MM.1S (cell line): ENCODE measurements around the gene ETHE1.
"Not testable (repeated sequence)": the region's sequence is repeated elsewhere in the genome, so short reads cannot be mapped to it uniquely, and the experiment has no call there.

Experiments used
- DNase-seq: peaks from one replicate; pipeline ENCODE4 v3.0.0-alpha.2; 2015
- H2AFZ ChIP-seq: fragments of 300-600 bp; sonication (generic); 2 replicates; pipeline ENCODE4 v1.6.0; 2016; ENCODE audit warnings: antibody characterized with exemption, low read length
- H3F3A ChIP-seq: fragments of 300-600 bp; sonication (generic); 2 replicates; pipeline ENCODE4 v1.6.1; 2016; ENCODE audit warnings: mild to moderate bottlenecking, antibody characterized with exemption, low read length, moderate library complexity, mixed read lengths; ENCODE audit not compliant: insufficient read depth
- H3K27ac ChIP-seq: fragments of 300-600 bp; sonication (generic); 2 replicates; pipeline ENCODE4 v1.5.1; 2016; ENCODE audit warnings: mild to moderate bottlenecking, low read length
- H3K27me3 ChIP-seq: fragments of 300-600 bp; sonication (generic); replicated peaks from 2 replicates; pipeline ENCODE4 v1.6.0; 2016; ENCODE audit warnings: low read length; ENCODE audit not compliant: insufficient read depth
- H3K36me3 ChIP-seq: fragments of 300-600 bp; sonication (generic); replicated peaks from 2 replicates; pipeline ENCODE4 v1.6.1; 2016; ENCODE audit warnings: mild to moderate bottlenecking, low read length, mixed read lengths; ENCODE audit not compliant: insufficient read depth
- H3K4me1 ChIP-seq: fragments of 300-600 bp; sonication (generic); 2 replicates; pipeline ENCODE4 v1.6.1; 2016; ENCODE audit warnings: low read length, mixed read lengths
- H3K4me2 ChIP-seq: fragments of 300-600 bp; sonication (generic); 2 replicates; pipeline ENCODE4 v1.6.0; 2016; ENCODE audit warnings: low read depth, low read length
- H3K4me3 ChIP-seq: fragments of 300-600 bp; sonication (generic); 2 replicates; pipeline ENCODE4 v1.5.1; 2016; ENCODE audit warnings: low read length, mixed read lengths
- H3K79me2 ChIP-seq: fragments of 300-600 bp; sonication (generic); 2 replicates; pipeline ENCODE4 v1.6.1; 2016; ENCODE audit warnings: mixed run types, low read length, mixed read lengths
- H3K9ac ChIP-seq: fragments of 300-600 bp; sonication (generic); 2 replicates; pipeline ENCODE4 v1.6.1; 2016; ENCODE audit warnings: low read length, mixed read lengths
- H3K9me2 ChIP-seq: fragments of 300-600 bp; sonication (generic); replicated peaks from 2 replicates; pipeline ENCODE4 v1.6.1; 2016; ENCODE audit warnings: mild to moderate bottlenecking, low read length, mixed read lengths; ENCODE audit not compliant: insufficient read depth
- H3K9me3 ChIP-seq: fragments of 300-600 bp; sonication (generic); replicated peaks from 2 replicates; pipeline ENCODE4 v1.6.1; 2016; ENCODE audit warnings: mild to moderate bottlenecking, low read length, mixed read lengths; ENCODE audit not compliant: insufficient read depth
- H4K20me1 ChIP-seq: fragments of 300-600 bp; sonication (generic); 2 replicates; pipeline ENCODE4 v1.6.1; 2016; ENCODE audit warnings: mild to moderate bottlenecking, low read length, moderate library complexity, mixed read lengths; ENCODE audit not compliant: insufficient read depth
- EZH2 ChIP-seq: fragments of 300-600 bp; sonication (generic); optimal IDR thresholded peaks from 2 replicates; pipeline ENCODE3; 2017; ENCODE audit warnings: low read depth, mild to moderate bottlenecking, antibody characterized with exemption, low read length, mixed read lengths
- EZH2phosphoT487 ChIP-seq: fragments of 300-600 bp; sonication (generic); IDR thresholded peaks from 2 replicates; pipeline ENCODE4 v1.6.1; 2018; ENCODE audit warnings: antibody characterized with exemption, low read length
- TF ChIP-seq, protein P1 (sequence below): fragments of 300-600 bp; sonication (generic); IDR thresholded peaks from 2 replicates; pipeline ENCODE4 v1.5.1; 2016; ENCODE audit warnings: antibody characterized with exemption, low read length, mixed read lengths

ETHE1 gene

DNA sequence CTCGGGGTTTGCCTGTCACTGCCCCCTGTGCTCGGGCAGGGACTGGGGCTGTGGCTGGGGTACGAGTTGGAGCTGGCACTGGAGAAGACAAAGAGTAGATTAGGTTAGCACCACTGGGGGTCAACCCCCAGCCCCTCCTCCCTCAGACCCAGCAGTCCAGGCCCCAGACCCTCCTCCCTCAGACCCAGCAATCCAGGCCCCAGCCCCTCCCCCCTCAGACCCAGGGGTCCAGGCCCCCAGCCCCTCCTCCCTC lies 25.1 kb upstream of the ETHE1 start:
- TF ChIP-seq EZH2phosphoT487 (no peak), EZH2 (no peak)
- TF ChIP-seq, protein P1, sequence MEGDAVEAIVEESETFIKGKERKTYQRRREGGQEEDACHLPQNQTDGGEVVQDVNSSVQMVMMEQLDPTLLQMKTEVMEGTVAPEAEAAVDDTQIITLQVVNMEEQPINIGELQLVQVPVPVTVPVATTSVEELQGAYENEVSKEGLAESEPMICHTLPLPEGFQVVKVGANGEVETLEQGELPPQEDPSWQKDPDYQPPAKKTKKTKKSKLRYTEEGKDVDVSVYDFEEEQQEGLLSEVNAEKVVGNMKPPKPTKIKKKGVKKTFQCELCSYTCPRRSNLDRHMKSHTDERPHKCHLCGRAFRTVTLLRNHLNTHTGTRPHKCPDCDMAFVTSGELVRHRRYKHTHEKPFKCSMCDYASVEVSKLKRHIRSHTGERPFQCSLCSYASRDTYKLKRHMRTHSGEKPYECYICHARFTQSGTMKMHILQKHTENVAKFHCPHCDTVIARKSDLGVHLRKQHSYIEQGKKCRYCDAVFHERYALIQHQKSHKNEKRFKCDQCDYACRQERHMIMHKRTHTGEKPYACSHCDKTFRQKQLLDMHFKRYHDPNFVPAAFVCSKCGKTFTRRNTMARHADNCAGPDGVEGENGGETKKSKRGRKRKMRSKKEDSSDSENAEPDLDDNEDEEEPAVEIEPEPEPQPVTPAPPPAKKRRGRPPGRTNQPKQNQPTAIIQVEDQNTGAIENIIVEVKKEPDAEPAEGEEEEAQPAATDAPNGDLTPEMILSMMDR: no peak
- no peaks in the 10 kb centered on the region for H4K20me1 ChIP-seq
- no peak overlapping the region for H2AFZ ChIP-seq
- H3K4me3 ChIP-seq: no peak overlapping the region
- H3K27me3 ChIP-seq: no peaks in the 10 kb centered on the region
- no peaks in the 10 kb centered on the region for H3K4me1 ChIP-seq
- no peak overlapping the region for H3K27ac ChIP-seq
- H3K79me2 ChIP-seq: no peaks in the 10 kb centered on the region
- DNase-seq: no peak
- no peaks in the 10 kb centered on the region for H3F3A ChIP-seq
- no peaks in the 10 kb centered on the region for H3K9me3 ChIP-seq
- H3K9me2 ChIP-seq: no peaks in the 10 kb centered on the region
- no peaks in the 10 kb centered on the region for H3K36me3 ChIP-seq
- H3K4me2 ChIP-seq: no peak overlapping the region
- H3K9ac ChIP-seq: no peak overlapping the region

DNA sequence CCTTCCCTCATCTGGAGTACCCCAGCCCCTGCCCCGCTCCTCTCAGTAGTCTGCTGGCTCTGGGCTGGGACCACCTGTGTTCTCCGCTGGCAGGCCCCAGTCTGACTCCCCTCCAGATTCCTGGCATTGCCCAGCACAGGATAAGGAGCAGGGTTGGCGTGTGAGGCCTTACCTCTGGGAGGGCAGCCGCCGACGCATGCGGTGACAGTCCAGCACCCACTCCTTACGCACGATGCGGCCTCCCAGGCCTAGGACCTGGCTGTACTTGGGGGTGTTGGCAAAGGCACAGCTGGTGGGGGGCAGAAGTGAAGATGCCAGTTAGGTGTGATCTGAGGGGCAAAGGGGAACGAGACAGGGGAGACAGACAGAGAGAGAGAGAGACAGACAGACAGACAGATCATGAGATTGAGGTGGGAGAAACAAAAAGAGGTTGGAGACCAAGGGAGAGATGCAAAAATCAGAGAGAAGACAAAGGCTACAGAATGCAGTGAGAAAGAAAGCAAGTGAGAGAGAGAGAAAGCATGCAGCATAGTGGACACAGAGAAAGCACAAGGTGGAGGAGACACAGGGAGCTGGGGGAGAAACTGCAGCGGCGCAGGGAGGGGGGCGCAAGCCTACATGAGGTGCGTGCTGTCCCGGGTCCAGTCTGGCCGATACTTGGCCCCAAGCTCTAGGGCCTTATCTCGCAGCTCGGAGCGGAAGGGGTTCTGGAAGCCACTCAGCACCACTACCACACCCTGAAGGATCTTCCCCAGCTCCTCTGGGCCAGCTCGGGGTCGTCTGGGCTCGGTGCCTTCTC lies 24.6 kb upstream of the ETHE1 start:
- no peaks in the 10 kb centered on the region for H3K9me2 ChIP-seq
- no peaks in the 10 kb centered on the region for H3F3A ChIP-seq
- no peaks in the 10 kb centered on the region for H3K79me2 ChIP-seq
- H3K27me3 ChIP-seq: no peaks in the 10 kb centered on the region
- no peak overlapping the region for H3K27ac ChIP-seq
- no peak for TF ChIP-seq EZH2
- TF ChIP-seq, protein P1: no peak
- no peak for TF ChIP-seq EZH2phosphoT487
- no peaks in the 10 kb centered on the region for H3K4me1 ChIP-seq
- no peaks in the 10 kb centered on the region for H3K9me3 ChIP-seq
- H2AFZ ChIP-seq: no peak overlapping the region
- H4K20me1 ChIP-seq: no peaks in the 10 kb centered on the region
- H3K4me2 ChIP-seq: no peak overlapping the region
- H3K9ac ChIP-seq: no peak overlapping the region
- no peaks in the 10 kb centered on the region for H3K36me3 ChIP-seq
- H3K4me3 ChIP-seq: no peak overlapping the region
- no peak for DNase-seq

DNA sequence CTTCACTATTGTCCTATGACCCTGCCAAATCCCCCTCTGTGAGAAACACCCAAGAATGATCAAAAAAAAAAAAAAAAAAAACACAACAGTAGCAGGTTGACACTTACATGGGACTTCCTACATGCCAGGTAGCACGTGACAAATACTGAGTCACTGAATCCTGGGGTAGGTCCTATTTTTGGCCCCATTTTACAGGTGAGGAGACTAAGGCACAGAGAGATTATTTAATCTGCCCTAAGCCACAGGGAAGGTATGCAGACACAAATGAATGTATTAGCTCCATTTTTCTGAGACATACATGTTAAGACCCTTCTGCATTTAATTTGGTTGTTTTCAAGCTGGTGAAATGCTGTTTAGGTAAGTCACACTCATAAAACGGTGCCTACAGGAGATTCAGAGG lies 21.7 kb upstream of the ETHE1 start:
- no peaks in the 10 kb centered on the region for H3K9me3 ChIP-seq
- no peak overlapping the region for H3K9ac ChIP-seq
- H3K4me1 ChIP-seq: no peaks in the 10 kb centered on the region
- H3K27me3 ChIP-seq: no peaks in the 10 kb centered on the region
- H3K9me2 ChIP-seq: no peaks in the 10 kb centered on the region
- H3K79me2 ChIP-seq: no peaks in the 10 kb centered on the region
- no peaks in the 10 kb centered on the region for H3F3A ChIP-seq
- H3K4me2 ChIP-seq: no peak overlapping the region
- DNase-seq: no peak
- no peaks in the 10 kb centered on the region for H3K36me3 ChIP-seq
- no peak overlapping the region for H3K4me3 ChIP-seq
- TF ChIP-seq EZH2phosphoT487: no peak
- no peak for TF ChIP-seq EZH2
- TF ChIP-seq, protein P1: no peak
- H4K20me1 ChIP-seq: no peaks in the 10 kb centered on the region
- H2AFZ ChIP-seq: no peak overlapping the region
- H3K27ac ChIP-seq: no peak overlapping the region

DNA sequence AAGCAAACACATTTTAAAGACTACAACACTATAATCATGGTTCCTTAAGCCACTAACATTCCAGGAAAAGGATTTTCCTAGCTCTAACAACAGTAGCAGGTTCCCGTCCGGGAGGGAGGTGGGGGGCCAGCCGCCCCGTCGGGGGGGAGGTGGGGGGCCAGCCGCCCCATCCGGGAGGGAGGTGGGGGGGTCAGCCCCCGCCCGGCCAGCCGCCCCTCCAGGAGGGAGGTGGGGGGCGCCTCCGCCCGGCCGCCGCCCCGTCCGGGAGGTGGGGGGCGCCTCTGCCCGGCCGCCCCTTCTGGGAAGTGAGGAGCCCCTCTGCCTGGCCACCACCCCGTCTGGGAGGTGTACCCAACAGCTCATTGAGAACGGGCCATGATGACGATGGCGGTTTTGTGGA lies 20.9 kb upstream of the ETHE1 start:
- not testable (repeated sequence) for DNase-seq, H3K79me2 ChIP-seq

More for the DNA sequence above, 20.9 kb upstream of the ETHE1 start:
- H3K4me3 ChIP-seq, H3K4me2 ChIP-seq, H3K9me3 ChIP-seq, H3K9ac ChIP-seq, H4K20me1 ChIP-seq, H3K9me2 ChIP-seq, H3K36me3 ChIP-seq, H2AFZ ChIP-seq, H3K27me3 ChIP-seq, H3K4me1 ChIP-seq, H3K27ac ChIP-seq, H3F3A ChIP-seq: not testable (repeated sequence)
